Measurements from ENCODE around the gene ATP6V0A1.

DNA sequence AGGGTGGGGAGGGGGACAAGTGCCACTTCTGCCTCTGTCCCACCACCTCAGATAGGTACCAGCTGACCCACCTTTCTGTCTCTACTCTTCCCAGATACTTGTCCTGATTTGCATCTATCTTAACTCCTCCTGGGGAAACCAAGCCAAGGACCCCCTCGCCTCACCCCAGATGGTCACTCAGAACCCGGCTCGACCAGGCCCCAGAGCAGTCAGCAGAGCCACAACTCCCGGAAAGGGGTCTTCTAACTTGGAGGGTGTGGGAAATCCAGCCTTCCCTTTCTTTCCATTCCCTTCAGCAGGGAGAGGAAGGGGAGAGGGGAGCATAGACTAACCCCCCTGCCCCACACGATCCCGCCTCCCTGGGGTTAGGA lies 37.6 kb upstream of the ATP6V0A1 start:
- TF ChIP-seq, protein P1, sequence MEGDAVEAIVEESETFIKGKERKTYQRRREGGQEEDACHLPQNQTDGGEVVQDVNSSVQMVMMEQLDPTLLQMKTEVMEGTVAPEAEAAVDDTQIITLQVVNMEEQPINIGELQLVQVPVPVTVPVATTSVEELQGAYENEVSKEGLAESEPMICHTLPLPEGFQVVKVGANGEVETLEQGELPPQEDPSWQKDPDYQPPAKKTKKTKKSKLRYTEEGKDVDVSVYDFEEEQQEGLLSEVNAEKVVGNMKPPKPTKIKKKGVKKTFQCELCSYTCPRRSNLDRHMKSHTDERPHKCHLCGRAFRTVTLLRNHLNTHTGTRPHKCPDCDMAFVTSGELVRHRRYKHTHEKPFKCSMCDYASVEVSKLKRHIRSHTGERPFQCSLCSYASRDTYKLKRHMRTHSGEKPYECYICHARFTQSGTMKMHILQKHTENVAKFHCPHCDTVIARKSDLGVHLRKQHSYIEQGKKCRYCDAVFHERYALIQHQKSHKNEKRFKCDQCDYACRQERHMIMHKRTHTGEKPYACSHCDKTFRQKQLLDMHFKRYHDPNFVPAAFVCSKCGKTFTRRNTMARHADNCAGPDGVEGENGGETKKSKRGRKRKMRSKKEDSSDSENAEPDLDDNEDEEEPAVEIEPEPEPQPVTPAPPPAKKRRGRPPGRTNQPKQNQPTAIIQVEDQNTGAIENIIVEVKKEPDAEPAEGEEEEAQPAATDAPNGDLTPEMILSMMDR (IDR thresholded peaks at IDR 0.05), result no peak
- TF ChIP-seq POLR2A (IDR thresholded peaks at IDR 0.05), result no peak
